ENCODE results near the gene FERMT1.

GRCh38 chr20:6160736-6161135, 37.9 kb upstream of the FERMT1 start:
- TF ChIP-seq CTCF (conservative IDR thresholded peaks at IDR 0.05; ENCODE audit: low read depth, low read length) (no peak), EZH2 (IDR thresholded peaks at IDR 0.05; ENCODE audit: borderline replicate concordance, low read depth, low read length, poor library complexity, severe bottlenecking) (no peak)

All from A673 (cell line).